Activated CD4-positive, alpha-beta T cell treated with anti-CD3 and anti-CD28 coated beads for 36 hours (primary cell): Measurements from ENCODE around the gene TADA2B. TPM values are rescaled to one million over a fixed set of nuclear protein-coding genes. Genes with fewer than 3 reads are reported as not detected.

Experiments used
- ATAC-seq: fragments of 200-7000 bp; cut with Tn5 transposase; one replicate; pipeline ENCODE4 v1.10.0; 2021; ENCODE audit warnings: mild to moderate bottlenecking, moderate library complexity
- CTCF ChIA-PET: fragments of 350-600 bp; sonication (Branson Sonifier 250); formaldehyde crosslinking; loops from one replicate; lab custom pipeline; 2021; ENCODE audit warnings: antibody characterized with exemption; lab: Charles Lee
- POLR2A ChIA-PET: fragments of 350-600 bp; sonication (Branson Sonifier 250); formaldehyde crosslinking; loops from one replicate; lab custom pipeline; 2021; ENCODE audit warnings: antibody characterized with exemption, inconsistent platforms; lab: Charles Lee
- DNase-seq: peaks from one replicate; pipeline ENCODE4 v3.0.0-alpha.2; 2020
- H3K27ac Mint-ChIP-seq: one replicate; pipeline ENCODE4 v1.8.0; 2021; ENCODE audit warnings: mixed read lengths
- H3K27me3 Mint-ChIP-seq: one replicate; pipeline ENCODE4 v1.8.0; 2021; ENCODE audit warnings: mixed read lengths
- H3K36me3 Mint-ChIP-seq: one replicate; pipeline ENCODE4 v1.8.0; 2021; ENCODE audit warnings: low read depth, mixed read lengths
- H3K4me1 Mint-ChIP-seq: one replicate; pipeline ENCODE4 v1.8.0; 2021; ENCODE audit warnings: mixed read lengths
- H3K4me3 Mint-ChIP-seq: one replicate; pipeline ENCODE4 v1.8.0; 2021; ENCODE audit warnings: mild to moderate bottlenecking, moderate library complexity, mixed read lengths
- H3K9me3 Mint-ChIP-seq: one replicate; pipeline ENCODE4 v1.8.0; 2021; ENCODE audit warnings: low read depth, mixed read lengths
- intact Hi-C, 2 experiments: fragments of 100-400 bp; cut with DNase I in 1 of 2; cut with micrococcal nuclease in 1 of 2; formaldehyde crosslinking; loops; one replicate each; pipeline versions ENCODE4 v1.14.2 to v1.15.1; 2022 to 2024; cut with DNase I, micrococcal nuclease
- total RNA-seq, 2 experiments: library from RNA; stranded (reverse); gene quantifications; one replicate each; pipeline ENCODE4 v1.2.3, GENCODE V29; 2021

Gene TADA2B
- total RNA-seq, 2 experiments from 2014 or later = 9.0 to 10.6 TPM

GRCh38 chr4:7006411-7006810 lies 36.8 kb upstream of the TADA2B start:
- peak overlapping the region; percentile 21 for H3K27ac Mint-ChIP-seq
- H3K36me3 Mint-ChIP-seq = peaks cover 39% of the 10 kb centered on the region
- DNase-seq = no peak
- POLR2A ChIA-PET = no interaction called here
- H3K9me3 Mint-ChIP-seq = no peaks in the 10 kb centered on the region
- H3K27me3 Mint-ChIP-seq = no peaks in the 10 kb centered on the region
- no peaks in the 10 kb centered on the region for H3K4me1 Mint-ChIP-seq
- no peak overlapping the region for H3K4me3 Mint-ChIP-seq
- CTCF ChIA-PET = interaction anchor here (1.1 kb wide), 1 partner anchor 29 kb away, joined by 3 read pairs; no protein-coding TSS in a partner anchor
- intact Hi-C loops = no loop called here
- ATAC-seq = no peak

- peaks cover 31% of the 10 kb centered on the region for H3K36me3 Mint-ChIP-seq
- intact Hi-C loops = no loop called here
- no peaks in the 10 kb centered on the region for H3K4me1 Mint-ChIP-seq
- ChIA-PET POLR2A (no interaction called here), CTCF (interaction anchor here (1.1 kb wide), 1 partner anchor 29 kb away, joined by 3 read pairs; no protein-coding TSS in a partner anchor)
- no peak overlapping the region for H3K27ac Mint-ChIP-seq
- no peak for DNase-seq
- H3K4me3 Mint-ChIP-seq = no peak overlapping the region
- ATAC-seq = no peak
- no peaks in the 10 kb centered on the region for H3K27me3 Mint-ChIP-seq
- no peaks in the 10 kb centered on the region for H3K9me3 Mint-ChIP-seq
Measured at GRCh38 chr4:7007142-7007907, 35.8 kb upstream of the TADA2B start.

DNA sequence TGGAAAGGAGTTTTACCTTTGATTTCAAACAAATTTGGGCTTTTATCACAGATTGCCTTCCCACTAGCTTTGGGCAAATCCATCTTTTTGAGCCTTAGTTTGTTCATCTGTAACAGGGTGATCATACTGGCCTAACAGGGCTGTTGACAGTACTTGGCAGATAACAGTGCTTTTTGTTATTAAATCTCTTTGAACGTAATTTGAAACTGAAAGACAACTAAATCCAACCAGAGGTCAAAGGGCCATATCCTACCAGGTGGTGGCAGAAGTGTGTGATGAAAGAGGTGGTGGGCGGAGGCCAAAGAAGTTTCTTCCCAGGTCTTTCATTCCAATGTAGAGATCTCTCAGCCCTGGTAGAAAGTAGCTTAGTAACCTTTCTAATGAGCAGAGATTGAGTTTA lies 35.2 kb upstream of the TADA2B start:
- intact Hi-C loops = no loop called here
- POLR2A ChIA-PET = no interaction called here
- Mint-ChIP-seq H3K4me3 (no peak overlapping the region), H3K9me3 (no peaks in the 10 kb centered on the region), H3K27ac (no peak overlapping the region), H3K27me3 (no peaks in the 10 kb centered on the region), H3K36me3 (peaks cover 31% of the 10 kb centered on the region), H3K4me1 (no peaks in the 10 kb centered on the region)
- ATAC-seq (no peak), DNase-seq (no peak)
- CTCF ChIA-PET = no interaction called here

- POLR2A ChIA-PET = no interaction called here
- Mint-ChIP-seq H3K4me3 (no peak overlapping the region), H3K4me1 (peaks cover 3% of the 10 kb centered on the region), H3K27me3 (no peaks in the 10 kb centered on the region), H3K36me3 (peaks cover 42% of the 10 kb centered on the region), H3K27ac (no peak overlapping the region), H3K9me3 (no peaks in the 10 kb centered on the region)
- DNase-seq (no peak), ATAC-seq (no peak)
- intact Hi-C loops = no loop called here
- CTCF ChIA-PET = interaction anchor here (1.6 kb wide), 1 partner anchor 124 kb away, joined by 4 read pairs; no protein-coding TSS in a partner anchor
Measured at GRCh38 chr4:7009564-7009963, 33.6 kb upstream of the TADA2B start.

DNA sequence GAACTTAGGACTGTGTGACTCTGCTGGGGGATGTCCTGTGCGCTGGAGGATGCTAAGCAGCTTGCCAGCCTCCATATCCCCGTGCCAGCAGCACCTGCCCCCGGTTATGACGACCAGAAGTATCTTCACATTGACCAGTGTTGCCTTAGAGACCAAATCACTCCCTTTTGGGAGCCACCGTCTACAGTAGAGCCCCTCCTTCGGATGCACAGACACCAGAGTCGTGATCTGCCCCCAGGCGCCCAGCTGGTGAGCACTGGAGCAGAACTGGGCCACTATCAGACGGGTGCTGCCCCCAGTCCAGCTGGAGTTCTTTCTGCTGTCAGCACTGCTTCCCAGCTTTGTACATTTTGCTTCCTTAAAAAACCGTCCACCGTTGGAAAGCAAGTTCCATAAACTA lies 30.0 kb upstream of the TADA2B start:
- no peaks in the 10 kb centered on the region for H3K27me3 Mint-ChIP-seq
- intact Hi-C loops = no loop called here
- no peak overlapping the region for H3K4me3 Mint-ChIP-seq
- H3K4me1 Mint-ChIP-seq = peaks cover 3% of the 10 kb centered on the region
- ChIA-PET POLR2A (no interaction called here), CTCF (no interaction called here)
- H3K27ac Mint-ChIP-seq = no peak overlapping the region
- no peak for DNase-seq
- no peak for ATAC-seq
- peaks cover 46% of the 10 kb centered on the region for H3K36me3 Mint-ChIP-seq
- no peaks in the 10 kb centered on the region for H3K9me3 Mint-ChIP-seq

- H3K9me3 Mint-ChIP-seq = no peaks in the 10 kb centered on the region
- H3K27ac Mint-ChIP-seq = peak overlapping the region; percentile 68
- intact Hi-C loops = no loop called here
- ChIA-PET POLR2A (no interaction called here), CTCF (no interaction called here)
- peaks cover 41% of the 10 kb centered on the region for H3K36me3 Mint-ChIP-seq
- DNase-seq = no peak
- ATAC-seq = no peak
- no peak overlapping the region for H3K4me3 Mint-ChIP-seq
- no peaks in the 10 kb centered on the region for H3K27me3 Mint-ChIP-seq
- H3K4me1 Mint-ChIP-seq = peaks cover 3% of the 10 kb centered on the region
Measured at GRCh38 chr4:7014815-7015214, 28.4 kb upstream of the TADA2B start.

GRCh38 chr4:7015383-7016035 lies 27.7 kb upstream of the TADA2B start:
- H3K4me1 Mint-ChIP-seq = peaks cover 3% of the 10 kb centered on the region
- H3K27me3 Mint-ChIP-seq = no peaks in the 10 kb centered on the region
- DNase-seq (no peak), ATAC-seq (no peak)
- no peak overlapping the region for H3K4me3 Mint-ChIP-seq
- ChIA-PET POLR2A (no interaction called here), CTCF (no interaction called here)
- no peak overlapping the region for H3K27ac Mint-ChIP-seq
- intact Hi-C loops = no loop called here
- no peaks in the 10 kb centered on the region for H3K9me3 Mint-ChIP-seq
- peaks cover 34% of the 10 kb centered on the region for H3K36me3 Mint-ChIP-seq

- Mint-ChIP-seq H3K9me3 (no peaks in the 10 kb centered on the region), H3K27me3 (no peaks in the 10 kb centered on the region), H3K27ac (no peak overlapping the region), H3K4me1 (peaks cover 3% of the 10 kb centered on the region), H3K36me3 (peaks cover 30% of the 10 kb centered on the region), H3K4me3 (no peak overlapping the region)
- DNase-seq (no peak), ATAC-seq (no peak)
- POLR2A ChIA-PET = no interaction called here
- intact Hi-C loops = no loop called here
- CTCF ChIA-PET = no interaction called here
Measured at GRCh38 chr4:7016086-7016485, 27.1 kb upstream of the TADA2B start.

- intact Hi-C loops = no loop called here
- CTCF ChIA-PET = interaction anchor here (1.5 kb wide), 1 partner anchor 54 kb away, joined by 3 read pairs; no protein-coding TSS in a partner anchor
- Mint-ChIP-seq H3K4me3 (no peak overlapping the region), H3K27me3 (no peaks in the 10 kb centered on the region), H3K36me3 (peaks cover 27% of the 10 kb centered on the region), H3K9me3 (no peaks in the 10 kb centered on the region), H3K27ac (no peak overlapping the region), H3K4me1 (peaks cover 3% of the 10 kb centered on the region)
- POLR2A ChIA-PET = no interaction called here
- no peak for ATAC-seq
- no peak for DNase-seq
Measured at GRCh38 chr4:7016512-7016911, 26.7 kb upstream of the TADA2B start.

GRCh38 chr4:7017446-7018048 lies 25.6 kb upstream of the TADA2B start:
- intact Hi-C loops = no loop called here
- H3K4me3 Mint-ChIP-seq = no peak overlapping the region
- no peaks in the 10 kb centered on the region for H3K27me3 Mint-ChIP-seq
- POLR2A ChIA-PET = no interaction called here
- H3K4me1 Mint-ChIP-seq = peaks cover 3% of the 10 kb centered on the region
- H3K9me3 Mint-ChIP-seq = no peaks in the 10 kb centered on the region
- CTCF ChIA-PET = interaction anchor here (1.5 kb wide), 1 partner anchor 53 kb away, joined by 3 read pairs; no protein-coding TSS in a partner anchor
- ATAC-seq = no peak
- peak overlapping the region; percentile 37 for H3K27ac Mint-ChIP-seq
- DNase-seq = no peak
- peaks cover 25% of the 10 kb centered on the region for H3K36me3 Mint-ChIP-seq

DNA sequence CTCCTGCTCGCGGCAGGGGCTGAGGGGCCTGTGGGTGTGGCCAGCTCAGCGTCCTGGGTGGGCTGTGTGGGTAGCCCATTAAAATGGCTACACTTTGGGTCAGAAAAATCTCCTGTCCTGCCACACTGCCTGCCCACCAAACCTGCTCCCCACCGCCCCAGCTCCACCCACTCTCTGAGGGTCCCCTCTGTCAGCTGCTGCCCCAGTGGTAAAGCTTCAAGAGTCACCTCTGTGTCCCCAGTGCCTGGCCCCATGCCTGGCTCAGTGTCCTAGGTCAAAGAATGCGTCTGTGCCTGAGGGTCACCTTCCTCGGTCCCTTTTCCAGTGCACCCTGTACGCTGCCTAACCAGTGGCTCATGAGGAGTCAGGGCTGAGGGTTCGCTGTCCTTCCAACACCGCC lies 24.9 kb upstream of the TADA2B start:
- ChIA-PET CTCF (interaction anchor here (1.1 kb wide), 1 partner anchor 35 kb away, joined by 3 read pairs; no protein-coding TSS in a partner anchor), POLR2A (no interaction called here)
- ATAC-seq = no peak
- no peaks in the 10 kb centered on the region for H3K27me3 Mint-ChIP-seq
- no peak overlapping the region for H3K4me3 Mint-ChIP-seq
- no peak for DNase-seq
- no peak overlapping the region for H3K27ac Mint-ChIP-seq
- intact Hi-C loops = no loop called here
- H3K36me3 Mint-ChIP-seq = peaks cover 22% of the 10 kb centered on the region
- peaks cover 3% of the 10 kb centered on the region for H3K4me1 Mint-ChIP-seq
- no peaks in the 10 kb centered on the region for H3K9me3 Mint-ChIP-seq
